Stimulated activated CD4-positive, alpha-beta T cell treated with anti-CD3 and anti-CD28 coated beads, Interleukin-12 subunit alpha, Interleukin-12 subunit beta, amount 100 ng/mL, for 24 hours (primary cell): ENCODE data around the gene CCDC136.
A peak's percentile ranks its signal among the peaks of the same experiment; 100 is the strongest.

ENCODE experiments used
- DNase-seq, 2 experiments: peaks; one replicate each; pipeline ENCODE4 v3.0.0-alpha.2; 2020; ENCODE audit warnings: low read depth in 2 of 2

Gene CCDC136

DNA sequence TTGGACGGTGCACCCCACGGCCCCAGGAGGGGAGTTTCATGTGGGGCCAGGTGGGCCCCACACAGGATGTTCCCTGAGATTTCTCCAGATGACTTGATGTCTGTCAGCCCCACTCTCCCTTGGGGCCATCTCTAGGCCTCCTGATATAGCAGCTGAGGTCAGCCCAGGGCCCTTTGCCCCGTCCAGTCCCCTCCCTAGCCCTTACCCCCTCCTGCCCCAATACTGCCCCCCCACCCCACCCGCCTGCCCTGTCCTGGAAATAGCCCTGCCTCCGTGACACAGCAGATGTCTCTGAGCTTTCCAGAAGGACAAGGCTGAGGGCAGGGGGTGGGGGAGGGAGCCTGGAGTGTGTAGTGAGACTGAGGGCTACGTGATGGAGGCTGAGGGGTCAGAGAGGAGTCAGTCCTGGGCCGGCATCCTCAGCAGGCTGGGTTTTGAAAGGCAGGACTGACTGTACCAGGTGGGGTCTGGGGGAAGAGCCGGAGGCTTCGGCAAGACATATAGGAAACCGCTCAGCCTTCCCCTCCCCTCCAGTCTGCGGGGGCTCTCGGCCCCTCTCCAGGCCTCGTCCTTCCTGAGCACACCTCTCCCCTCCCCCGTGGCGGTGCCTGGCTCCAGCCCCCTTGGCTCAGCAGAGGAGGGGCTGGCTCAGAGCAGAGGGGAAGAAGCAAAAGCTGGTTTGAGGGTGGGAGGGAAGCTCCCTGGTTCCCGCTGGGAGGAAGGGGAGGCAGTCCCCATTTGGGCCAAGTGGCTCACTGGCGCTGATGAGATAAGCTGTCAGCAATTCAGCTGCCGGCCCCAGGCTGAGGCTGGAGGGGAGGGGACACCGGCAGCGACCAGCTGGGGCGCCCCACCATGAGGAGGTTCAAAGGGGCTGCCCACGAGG, 40.5 kb downstream of the CCDC136 start:
- DNase-seq = no peak

DNA sequence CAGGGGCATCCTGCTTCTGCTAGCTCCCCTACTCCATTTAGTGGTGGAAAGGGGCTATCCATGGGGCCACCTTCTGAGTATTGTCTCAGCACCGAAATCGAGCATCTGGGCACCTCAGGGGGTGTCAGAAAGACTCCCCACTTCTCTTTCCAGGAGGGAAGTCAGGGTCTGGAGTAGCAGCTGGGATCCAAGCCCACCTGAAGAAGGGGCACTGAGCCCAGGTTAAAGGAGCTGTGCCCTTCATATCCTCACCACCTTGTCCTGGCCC, 41.0 kb downstream of the CCDC136 start:
- no peak for DNase-seq

DNA sequence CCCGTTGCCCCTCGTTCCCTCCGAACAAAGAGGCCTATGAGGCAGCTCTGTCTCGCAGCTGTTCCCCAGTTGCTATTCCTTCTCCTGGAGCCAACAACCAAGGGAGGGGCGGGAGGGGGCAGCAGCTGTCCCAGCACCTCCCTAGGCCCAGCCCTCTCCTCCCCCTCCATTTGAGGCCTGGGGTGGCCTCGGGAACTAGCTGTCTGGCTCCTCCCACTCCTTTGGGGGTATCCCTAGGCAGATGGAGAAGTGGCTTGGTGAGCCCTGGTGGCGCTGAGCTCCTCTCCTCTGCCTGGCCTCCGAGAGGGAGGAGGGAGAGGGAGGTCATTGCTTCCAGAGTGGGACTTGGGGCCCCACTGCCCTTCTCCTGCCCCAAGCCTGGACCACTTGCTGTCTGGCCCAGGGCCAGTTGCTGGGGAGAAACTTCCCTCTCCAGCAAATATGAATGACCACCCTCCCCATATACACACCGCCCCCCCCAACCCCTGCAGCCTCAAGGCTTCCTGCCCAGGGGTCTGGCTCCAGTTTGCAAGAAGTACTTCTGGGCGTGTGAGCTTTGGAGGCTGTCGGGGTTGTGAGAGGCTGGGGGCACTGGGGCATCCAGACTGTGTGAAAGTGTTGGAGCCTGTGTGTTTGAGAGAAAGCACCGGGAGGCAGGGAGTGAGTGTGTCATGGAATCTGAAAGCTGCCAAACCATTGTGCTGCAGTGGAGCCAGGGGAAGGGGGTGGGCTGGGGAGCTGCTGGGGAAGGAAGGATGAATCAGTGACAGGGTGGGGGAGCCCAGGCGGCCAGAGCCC, 41.6 kb downstream of the CCDC136 start:
- DNase-seq = no peak

GRCh38 chr7:128833946-128834325, 42.2 kb downstream of the CCDC136 start:
- DNase-seq = no peak

DNA sequence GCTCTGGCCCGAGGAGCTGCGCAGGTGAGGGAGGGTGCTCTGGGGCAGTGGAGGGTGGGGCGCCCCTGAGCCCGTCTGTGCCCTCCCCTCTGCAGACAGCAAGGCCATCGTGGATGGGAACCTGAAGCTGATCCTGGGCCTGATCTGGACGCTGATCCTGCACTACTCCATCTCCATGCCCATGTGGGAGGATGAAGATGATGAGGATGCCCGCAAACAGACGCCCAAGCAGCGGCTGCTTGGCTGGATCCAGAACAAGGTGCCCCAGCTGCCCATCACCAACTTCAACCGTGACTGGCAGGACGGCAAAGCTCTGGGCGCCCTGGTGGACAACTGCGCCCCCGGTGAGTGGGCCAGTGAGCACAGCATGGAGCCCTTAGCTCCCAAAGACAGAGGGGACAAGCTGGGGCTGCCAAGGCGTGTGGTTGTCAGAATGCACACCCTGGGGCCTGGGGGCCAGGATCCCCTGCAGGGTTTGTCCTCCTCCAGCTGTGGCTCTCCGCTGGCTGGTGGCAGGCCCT, 43.5 kb downstream of the CCDC136 start:
- DNase-seq = no peak

DNA sequence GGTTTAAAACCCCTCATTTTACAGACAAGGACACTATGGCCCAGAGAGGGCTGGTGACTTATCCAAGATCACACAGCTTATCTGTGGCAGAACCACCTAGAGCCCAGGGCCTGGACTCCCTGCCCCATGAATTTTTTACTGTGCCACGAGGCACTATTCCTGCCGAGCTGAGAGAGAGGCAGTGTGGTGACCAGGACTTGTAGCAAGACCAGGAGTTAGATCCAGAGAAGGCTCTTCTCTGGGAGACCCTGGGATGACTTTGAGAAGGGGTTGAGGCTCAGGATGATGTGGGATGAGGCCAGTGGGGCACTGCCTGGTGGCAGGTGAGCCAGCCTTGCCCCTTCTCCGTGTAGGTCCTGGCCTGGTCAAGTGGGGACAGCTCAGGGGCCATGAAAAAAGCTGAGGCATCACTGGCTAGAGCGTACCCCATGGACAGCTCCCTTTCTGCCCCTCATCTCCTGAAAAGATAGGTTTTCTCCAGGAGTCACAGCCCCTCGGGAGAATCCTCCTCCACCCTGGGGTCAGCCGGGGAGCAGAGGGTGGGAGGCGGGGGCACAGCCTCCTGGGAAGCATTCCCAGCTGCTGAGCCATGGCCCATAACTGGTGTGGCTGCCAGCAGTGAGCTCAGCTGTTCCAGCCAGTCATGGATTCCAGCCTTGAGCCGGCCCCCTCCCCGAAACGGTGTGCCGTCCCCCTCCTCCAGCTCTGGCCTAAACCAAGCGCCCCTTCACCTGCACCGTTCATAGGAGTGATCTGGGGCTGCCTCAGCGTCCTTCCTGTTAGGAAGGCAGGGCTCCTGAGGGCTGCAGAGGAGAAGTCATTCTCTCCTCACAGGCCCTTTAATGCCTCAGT, 44.2 kb downstream of the CCDC136 start:
- no peak for DNase-seq

- no peak for DNase-seq
These were observed 45.1 kb downstream of the CCDC136 start for GRCh38 chr7:128836729-128837348.

DNA sequence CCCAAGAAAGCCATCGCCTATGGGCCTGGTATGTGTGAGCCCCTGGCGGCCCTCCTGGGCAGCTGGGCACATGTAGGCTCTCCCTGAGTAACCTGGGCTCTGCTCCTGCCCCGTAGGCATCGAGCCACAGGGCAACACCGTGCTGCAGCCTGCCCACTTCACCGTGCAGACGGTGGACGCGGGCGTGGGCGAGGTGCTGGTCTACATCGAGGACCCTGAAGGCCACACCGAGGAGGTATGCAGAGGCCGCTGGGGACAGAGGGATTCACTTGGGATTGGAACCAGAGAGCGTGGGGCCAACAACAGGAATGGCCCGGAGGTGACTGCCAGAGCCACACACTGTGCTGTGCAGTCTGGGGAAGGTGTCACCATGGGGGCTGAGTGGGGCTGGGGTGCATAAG, 45.8 kb downstream of the CCDC136 start:
- no peak for DNase-seq

DNA sequence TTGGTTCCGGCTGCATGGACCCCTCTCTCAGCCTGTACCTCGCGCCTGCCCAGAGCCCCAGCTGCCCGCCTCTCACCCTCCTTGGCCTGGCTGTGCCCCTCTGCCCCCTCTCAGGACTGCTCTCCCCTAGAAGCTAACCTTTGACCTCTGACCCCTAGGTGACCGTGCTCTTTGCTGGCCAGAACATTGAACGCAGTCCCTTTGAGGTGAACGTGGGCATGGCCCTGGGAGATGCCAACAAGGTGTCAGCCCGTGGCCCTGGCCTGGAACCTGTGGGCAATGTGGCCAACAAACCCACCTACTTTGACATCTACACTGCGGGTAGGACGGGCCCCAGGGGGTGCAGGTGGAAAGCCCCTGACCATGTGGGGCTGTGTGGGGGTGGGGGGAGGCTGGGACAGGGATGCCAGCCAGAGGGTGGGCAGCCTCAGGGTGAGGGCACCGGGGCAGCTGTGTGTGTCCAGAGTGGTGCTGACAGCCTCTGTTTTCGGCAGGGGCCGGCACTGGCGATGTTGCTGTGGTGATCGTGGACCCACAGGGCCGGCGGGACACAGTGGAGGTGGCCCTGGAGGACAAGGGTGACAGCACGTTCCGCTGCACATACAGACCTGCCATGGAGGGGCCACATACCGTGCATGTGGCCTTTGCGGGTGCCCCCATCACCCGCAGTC, 46.5 kb downstream of the CCDC136 start:
- no peak for DNase-seq

GRCh38 chr7:128838981-128839731, 47.4 kb downstream of the CCDC136 start:
- no peak for DNase-seq

- DNase-seq = no peak
These were observed 48.0 kb downstream of the CCDC136 start for GRCh38 chr7:128839751-128840177.

DNA sequence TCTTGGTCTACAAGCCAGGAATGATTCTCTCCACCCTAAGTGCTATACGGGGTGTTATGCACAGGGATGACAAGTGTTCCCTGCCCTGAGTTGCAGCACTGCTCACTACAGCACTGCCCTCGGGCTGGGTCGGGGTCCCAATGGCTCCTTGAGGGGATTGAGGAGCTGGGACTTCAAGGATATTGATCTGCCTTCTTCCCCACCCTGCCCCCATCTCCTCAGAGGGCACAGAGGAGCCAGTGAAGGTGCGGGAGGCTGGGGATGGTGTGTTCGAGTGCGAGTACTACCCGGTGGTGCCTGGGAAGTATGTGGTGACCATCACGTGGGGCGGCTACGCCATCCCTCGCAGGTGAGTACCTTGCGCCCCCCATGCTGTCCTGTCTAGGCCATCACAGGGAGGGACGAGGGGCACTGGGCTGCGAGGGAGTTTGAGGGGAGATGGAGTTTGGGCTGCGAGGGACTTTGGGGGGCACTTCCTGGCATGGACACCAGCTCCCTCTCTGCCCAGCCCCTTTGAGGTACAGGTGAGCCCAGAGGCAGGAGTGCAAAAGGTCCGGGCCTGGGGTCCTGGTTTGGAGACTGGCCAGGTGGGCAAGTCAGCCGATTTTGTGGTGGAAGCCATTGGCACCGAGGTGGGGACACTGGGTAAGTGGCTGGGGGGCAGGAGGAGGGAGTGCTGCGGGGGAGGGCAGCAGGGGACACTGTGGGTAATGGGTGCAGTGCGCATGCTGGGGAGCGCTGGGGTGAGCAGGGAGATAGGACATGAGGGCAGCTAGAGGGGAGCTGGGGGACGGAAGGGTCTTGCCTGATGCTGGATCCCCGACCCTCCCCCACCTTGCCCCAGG, 48.8 kb downstream of the CCDC136 start:
- no peak for DNase-seq

DNA sequence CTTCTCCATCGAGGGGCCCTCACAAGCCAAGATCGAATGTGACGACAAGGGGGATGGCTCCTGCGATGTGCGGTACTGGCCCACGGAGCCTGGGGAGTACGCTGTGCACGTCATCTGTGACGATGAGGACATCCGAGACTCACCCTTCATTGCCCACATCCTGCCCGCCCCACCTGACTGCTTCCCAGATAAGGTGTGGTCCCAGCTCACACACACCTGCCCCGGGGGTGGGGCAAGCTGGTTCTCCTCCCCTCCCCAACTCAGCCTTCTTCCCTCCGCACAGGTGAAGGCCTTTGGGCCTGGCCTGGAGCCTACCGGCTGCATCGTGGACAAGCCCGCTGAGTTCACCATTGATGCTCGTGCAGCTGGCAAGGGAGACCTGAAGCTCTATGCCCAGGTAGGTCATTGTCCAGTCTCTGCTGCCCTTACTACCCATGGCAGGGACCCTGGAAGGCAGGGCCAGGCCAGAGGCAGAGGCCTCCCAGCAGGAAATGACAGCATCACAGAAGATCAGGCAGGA, 49.5 kb downstream of the CCDC136 start:
- DNase-seq = no peak

- peak; percentile 31 to 55 for DNase-seq
These were observed 50.3 kb downstream of the CCDC136 start for GRCh38 chr7:128841921-128842673.

DNA sequence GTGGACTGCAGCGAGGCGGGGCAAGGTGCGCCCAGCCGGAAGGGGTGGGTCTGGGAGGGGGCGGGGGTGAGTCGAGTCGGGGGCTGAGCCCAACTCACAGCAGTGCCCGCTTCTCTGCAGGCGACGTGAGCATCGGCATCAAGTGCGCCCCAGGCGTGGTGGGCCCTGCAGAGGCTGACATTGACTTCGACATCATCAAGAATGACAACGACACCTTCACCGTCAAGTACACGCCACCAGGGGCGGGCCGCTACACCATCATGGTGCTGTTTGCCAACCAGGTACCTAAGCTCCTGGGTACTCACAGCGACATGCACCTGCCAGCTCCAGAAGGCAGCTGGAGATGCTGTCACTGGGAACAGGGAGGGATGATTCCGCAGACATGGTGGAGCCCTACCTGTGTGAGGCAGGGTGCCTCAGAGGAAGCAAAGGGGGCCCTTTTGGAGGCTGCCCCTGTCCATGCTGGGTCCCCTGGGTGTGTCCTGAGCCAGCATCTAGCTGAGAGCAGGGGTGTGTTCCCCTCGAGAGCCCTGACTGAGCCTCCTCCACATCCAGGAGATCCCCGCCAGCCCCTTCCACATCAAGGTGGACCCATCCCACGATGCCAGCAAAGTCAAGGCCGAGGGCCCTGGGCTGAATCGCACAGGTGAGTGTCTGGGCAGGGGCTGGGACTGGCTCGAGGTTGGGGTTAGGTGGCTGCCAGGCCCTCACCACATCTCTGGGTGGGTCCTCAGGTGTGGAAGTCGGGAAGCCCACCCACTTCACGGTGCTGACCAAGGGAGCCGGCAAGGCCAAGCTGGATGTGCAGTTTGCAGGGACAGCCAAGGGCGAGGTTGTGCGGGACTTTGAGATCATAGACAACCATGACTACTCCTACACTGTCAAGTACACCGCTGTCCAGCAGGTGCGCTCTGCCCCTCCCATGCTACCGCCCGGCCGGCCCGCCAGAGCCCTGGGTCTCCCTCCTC, 51.2 kb downstream of the CCDC136 start:
- DNase-seq = no peak

DNA sequence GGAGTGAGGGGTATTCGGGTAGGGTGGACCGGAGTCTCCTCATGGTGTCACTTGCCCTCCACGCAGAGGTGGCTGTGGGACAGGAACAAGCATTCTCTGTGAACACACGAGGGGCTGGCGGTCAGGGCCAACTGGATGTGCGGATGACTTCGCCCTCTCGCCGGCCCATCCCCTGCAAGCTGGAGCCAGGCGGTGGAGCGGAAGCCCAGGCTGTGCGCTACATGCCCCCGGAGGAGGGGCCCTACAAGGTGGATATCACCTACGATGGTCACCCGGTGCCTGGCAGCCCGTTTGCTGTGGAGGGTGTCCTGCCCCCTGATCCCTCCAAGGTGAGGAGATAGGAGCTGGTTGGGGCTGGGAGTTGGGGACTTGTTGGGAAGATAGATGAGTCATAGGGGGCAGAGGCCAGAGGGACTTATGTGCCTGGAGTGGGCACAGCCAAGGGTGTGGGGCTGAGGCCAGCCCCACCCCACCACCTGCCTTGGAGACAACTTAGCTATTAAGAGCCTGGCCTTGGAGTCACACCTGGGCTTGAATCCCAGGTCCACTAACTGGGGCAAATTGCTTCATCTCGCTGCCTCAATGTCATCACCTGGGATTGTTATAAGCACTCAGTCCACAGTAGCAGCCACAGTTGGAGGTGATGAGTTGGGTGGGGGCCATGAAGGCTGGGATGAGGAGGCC, 52.3 kb downstream of the CCDC136 start:
- DNase-seq = no peak
